ENCODE measurements around the gene LRCH4.

The LRCH4 gene

DNA sequence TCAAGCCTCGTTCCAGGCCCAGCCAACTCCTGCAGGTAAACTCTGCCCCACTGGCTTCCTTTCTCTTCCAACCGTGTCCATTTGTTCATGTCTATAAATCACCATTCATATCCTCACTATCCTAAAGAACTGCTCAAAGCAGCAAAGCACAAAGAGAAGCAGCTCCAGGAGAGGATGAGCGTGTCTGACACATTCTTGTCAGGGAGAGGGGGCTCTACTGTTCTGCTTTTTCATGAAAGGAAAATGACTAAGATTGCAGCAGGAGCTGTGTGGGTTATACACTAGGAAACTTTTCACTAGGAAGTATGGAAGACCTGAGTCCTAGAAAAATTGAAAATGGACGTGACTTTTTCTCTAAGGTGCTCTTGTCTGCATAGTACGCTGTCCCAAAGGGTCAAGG, 30.2 kb downstream of the LRCH4 start:
- H3K27ac ChIP-seq: no peak overlapping the region
- TF ChIP-seq ZFX (IDR thresholded peaks at IDR 0.05): no peak
- TF ChIP-seq, protein P1, sequence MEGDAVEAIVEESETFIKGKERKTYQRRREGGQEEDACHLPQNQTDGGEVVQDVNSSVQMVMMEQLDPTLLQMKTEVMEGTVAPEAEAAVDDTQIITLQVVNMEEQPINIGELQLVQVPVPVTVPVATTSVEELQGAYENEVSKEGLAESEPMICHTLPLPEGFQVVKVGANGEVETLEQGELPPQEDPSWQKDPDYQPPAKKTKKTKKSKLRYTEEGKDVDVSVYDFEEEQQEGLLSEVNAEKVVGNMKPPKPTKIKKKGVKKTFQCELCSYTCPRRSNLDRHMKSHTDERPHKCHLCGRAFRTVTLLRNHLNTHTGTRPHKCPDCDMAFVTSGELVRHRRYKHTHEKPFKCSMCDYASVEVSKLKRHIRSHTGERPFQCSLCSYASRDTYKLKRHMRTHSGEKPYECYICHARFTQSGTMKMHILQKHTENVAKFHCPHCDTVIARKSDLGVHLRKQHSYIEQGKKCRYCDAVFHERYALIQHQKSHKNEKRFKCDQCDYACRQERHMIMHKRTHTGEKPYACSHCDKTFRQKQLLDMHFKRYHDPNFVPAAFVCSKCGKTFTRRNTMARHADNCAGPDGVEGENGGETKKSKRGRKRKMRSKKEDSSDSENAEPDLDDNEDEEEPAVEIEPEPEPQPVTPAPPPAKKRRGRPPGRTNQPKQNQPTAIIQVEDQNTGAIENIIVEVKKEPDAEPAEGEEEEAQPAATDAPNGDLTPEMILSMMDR (conservative IDR thresholded peaks at IDR 0.05): no peak

DNA sequence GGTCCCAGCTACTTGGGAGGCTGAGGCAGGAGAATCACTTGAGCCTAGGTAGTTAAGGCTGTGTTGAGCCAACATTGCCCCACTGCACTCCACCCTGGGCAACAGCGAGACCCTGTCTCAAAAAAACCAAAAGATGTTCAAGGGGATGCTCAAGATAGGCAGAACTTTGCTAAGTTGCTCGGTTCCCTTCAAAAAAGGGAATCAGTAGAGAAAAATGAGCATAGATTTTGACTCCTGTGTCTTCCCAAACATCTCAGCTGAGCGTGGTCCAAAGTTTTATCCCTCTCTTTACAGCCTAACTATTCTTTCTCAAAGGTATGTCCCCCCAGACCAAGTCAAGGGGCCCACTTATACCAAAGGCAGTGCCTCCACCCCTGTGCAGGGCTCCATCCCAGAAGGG, 32.9 kb downstream of the LRCH4 start:
- H3K27ac ChIP-seq: no peak overlapping the region
- no peak for TF ChIP-seq ZFX (IDR thresholded peaks at IDR 0.05)
- TF ChIP-seq, protein P1 (conservative IDR thresholded peaks at IDR 0.05): no peak

DNA sequence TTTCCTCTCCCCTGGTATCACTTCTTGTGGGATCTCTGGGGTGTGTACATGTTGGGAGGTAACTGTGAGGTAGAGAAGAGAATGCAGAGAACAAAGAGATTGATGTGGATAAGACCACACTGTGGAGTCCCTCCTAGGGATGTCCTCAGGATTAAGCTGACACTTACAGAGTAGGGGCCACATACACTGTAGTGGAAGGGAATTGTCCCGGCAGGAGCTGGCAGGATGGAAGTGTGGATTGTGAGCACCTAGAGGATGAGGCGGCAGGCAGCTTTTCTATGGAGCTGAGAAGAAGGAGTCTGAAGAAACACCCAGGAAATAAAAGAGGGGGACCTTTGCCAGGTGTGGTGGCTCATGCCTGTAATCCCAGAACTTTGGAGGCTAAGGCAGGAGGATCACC, 33.4 kb downstream of the LRCH4 start:
- H3K27ac ChIP-seq: no peak overlapping the region
- TF ChIP-seq, protein P1 (conservative IDR thresholded peaks at IDR 0.05): no peak
- no peak for TF ChIP-seq ZFX (IDR thresholded peaks at IDR 0.05)

DNA sequence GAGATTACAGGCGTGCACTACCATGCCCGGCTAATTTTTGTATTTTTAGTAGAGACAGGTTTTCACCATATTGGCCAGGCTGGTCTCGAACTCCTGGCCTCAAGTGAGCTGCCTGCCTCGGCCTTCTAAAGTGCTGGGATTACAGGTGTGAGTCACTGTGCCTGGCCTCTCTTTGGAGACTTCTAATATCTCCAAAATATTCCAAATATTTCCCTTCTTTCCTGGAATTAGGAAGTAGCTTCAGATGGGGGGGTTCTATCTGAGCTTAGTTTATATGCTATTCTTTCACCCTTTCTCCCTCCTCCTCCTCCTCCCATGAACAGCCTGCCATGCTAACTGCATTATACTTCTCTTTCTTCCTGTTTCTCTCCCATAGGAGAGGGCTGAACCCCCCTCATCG, 37.5 kb downstream of the LRCH4 start:
- peak overlapping the region; percentile 100 for H3K27ac ChIP-seq

DNA sequence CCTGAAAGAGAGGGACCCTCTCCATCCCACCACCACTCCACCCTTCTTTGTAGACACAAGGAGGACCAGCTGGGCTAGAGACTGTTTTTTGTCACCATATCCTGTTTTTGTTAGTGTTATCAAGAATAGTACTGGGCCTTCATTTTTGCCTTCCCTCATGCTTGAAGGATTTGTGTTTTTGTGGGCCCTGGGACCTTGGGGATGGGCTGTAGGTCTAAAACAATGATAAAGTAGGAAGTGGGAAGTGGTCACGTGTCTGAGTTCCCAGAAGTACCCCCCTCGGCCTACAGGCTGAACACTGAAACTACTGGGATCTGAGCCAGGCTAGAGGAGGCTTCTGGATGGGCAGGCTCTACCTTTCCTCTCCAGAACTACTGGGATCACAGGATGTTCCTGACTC, 38.1 kb downstream of the LRCH4 start:
- H3K27ac ChIP-seq: peak overlapping the region; percentile 100

DNA sequence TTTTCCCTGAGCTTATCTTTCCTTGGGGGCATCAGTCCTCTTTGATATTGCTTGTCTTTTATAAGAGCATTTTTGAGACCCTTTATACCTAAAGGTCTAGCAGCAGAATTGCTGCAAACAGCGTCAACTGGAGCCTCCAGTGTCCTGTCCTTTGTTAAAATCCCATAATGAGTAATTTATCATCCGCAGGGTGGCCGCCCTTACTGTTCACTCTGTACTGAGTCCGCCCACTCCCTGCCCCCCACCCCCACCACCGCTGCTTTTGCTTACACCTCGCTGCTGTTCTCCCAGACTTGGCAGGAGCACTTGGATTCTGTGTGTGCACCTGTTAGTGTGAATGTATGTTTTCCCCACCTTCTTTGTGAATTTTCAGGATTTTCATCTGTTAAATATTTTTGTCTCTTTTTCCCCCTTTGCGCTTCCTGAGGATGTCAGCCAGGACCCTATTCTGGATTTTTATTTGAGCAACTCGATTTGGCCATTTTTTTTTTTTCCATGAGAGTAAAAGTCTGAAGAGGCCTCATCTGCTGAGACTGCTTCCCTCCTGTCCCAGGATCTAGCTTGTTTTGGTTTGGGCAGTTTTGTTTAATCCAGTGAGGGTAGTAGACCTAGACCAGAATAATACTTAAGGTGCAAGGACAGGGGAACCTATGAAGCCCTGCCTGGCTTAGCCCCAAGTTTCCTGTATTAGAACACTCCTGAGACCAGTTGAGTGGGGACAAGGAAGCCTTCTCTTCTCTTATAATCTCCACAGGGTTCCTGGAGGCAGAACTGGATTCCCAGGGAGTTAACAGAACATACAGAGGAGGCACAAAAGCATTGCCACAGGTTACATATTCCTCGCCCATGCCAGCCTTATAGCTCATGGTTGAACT, 38.8 kb downstream of the LRCH4 start:
- peak overlapping the region; percentile 100 for H3K27ac ChIP-seq
- TF ChIP-seq, protein P1 (conservative IDR thresholded peaks at IDR 0.05): no peak
- TF ChIP-seq ZFX (IDR thresholded peaks at IDR 0.05): no peak

More for the DNA sequence above, 38.1 kb downstream of the LRCH4 start:
- TF ChIP-seq ZFX (IDR thresholded peaks at IDR 0.05): 0 out of 2 replicates have a peak, but pooled peaks have one; percentile 16
- TF ChIP-seq, protein P1 (conservative IDR thresholded peaks at IDR 0.05): no peak

DNA sequence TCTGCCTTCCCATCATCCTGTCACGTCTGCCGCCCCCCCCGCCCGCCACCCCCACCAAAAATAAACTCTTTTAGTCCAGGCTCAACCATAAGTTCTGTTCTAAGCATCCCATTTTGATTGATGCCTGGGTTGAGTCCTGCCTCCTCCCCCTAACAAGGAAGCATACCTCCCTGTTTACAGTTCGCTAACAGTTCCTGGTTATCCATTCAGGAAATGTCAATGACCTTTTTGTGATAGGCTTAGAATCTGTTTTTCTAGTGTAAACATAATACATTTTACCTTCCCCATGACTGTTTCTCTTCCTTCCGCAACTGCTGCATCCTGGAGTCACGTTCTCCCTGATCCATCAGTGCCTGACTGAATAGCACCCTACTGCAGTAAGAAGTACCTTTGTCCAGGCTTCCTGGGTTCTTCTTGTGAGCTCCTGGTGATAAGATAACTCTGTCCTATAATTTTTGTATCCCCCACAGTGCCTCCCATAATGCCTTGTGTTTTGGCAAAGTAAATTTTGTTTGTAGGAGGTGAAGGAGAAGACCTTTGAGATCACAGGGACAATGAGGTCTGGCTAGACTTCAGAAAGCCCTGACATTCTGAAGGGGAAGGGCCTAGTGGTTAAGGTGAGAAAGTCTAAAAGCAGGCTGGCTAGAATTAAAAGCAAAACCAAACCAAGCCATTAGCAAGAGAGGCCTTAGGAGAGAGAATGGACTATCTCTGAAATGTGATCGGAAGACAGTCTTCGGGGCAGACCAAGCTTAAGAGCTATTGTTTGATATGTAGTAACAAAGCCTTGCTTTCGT, 39.6 kb downstream of the LRCH4 start:
- H3K27ac ChIP-seq: peak overlapping the region; percentile 100
- no peak for TF ChIP-seq ZFX (IDR thresholded peaks at IDR 0.05)
- TF ChIP-seq, protein P1 (conservative IDR thresholded peaks at IDR 0.05): no peak

Data from C4-2B (cell line).